Gastroesophageal sphincter (tissue), 4 donors: ENCODE measurements around the gene MRE11. TPM values are rescaled to one million over a fixed set of nuclear protein-coding genes. Genes with fewer than 3 reads are reported as not detected.

Experiments
- ATAC-seq: fragments of 150-250 bp; one replicate; pipeline ENCODE4 v1.9.1; 2016; ENCODE audit warnings: mild to moderate bottlenecking, moderate library complexity
- H3K27ac ChIP-seq, 4 donors: fragments of 200-600 bp; sonication (generic) in 3 of 4; 1 replicate in 3 of 4; 2 replicates in 1 of 4; pipeline ENCODE4 v1.5.1; 2016 to 2019
- H3K27me3 ChIP-seq: fragments of 200-600 bp; sonication (generic); one replicate; pipeline ENCODE4 v1.5.1; 2019
- H3K36me3 ChIP-seq, 2 donors: fragments of 200-600 bp; sonication (generic); one replicate each; pipeline ENCODE4 v1.5.1; 2019; ENCODE audit warnings: control low read depth in 1 of 2
- H3K4me1 ChIP-seq, 3 donors: fragments of 200-600 bp; sonication (generic); 1 replicate in 2 of 3; 2 replicates in 1 of 3; pipeline ENCODE4 v1.5.1; 2016 to 2019; ENCODE audit warnings: control low read depth in 2 of 3
- H3K4me3 ChIP-seq, 2 donors: fragments of 200-600 bp; sonication (generic); one replicate each; pipeline ENCODE4 v1.5.1; 2019; ENCODE audit warnings: mild to moderate bottlenecking in 1 of 2, moderate library complexity in 1 of 2
- H3K9me3 ChIP-seq, 3 donors: fragments of 200-600 bp; sonication (generic); one replicate each; pipeline ENCODE4 v1.5.1; 2017 to 2019; ENCODE audit warnings: control low read depth in 2 of 3
- CTCF ChIP-seq, 4 experiments: fragments of 200-600 bp in 2 of 4; fragments of 450-650 bp in 2 of 4; sonication (generic) in 1 of 4; IDR thresholded peaks; one replicate each; pipeline ENCODE4 v1.5.1; 2017 to 2019; ENCODE audit warnings: antibody characterized with exemption in 4 of 4, mild to moderate bottlenecking in 2 of 4, moderate library complexity in 2 of 4
- EP300 ChIP-seq: sonication (generic); formaldehyde crosslinking; IDR thresholded peaks from one replicate; pipeline ENCODE4 v1.6.1; 2017; ENCODE audit warnings: antibody characterized with exemption, mild to moderate bottlenecking
- POLR2A ChIP-seq, 2 donors: fragments of 450-650 bp; IDR thresholded peaks; one replicate each; pipeline ENCODE4 v1.6.1; 2017; ENCODE audit warnings: antibody characterized with exemption in 2 of 2, mild to moderate bottlenecking in 2 of 2, moderate library complexity in 1 of 2
- POLR2AphosphoS5 ChIP-seq: sonication (generic); formaldehyde crosslinking; IDR thresholded peaks from one replicate; pipeline ENCODE4 v1.6.1; 2017; ENCODE audit warnings: antibody characterized with exemption
- WGBS, 2 donors: methylation state at CpG; one replicate each; pipeline ENCODE4 v1.1.5; 2018; ENCODE audit warnings: low coverage in 1 of 2; 5-methylcytosine and 5-hydroxymethylcytosine counted together
- total RNA-seq, 4 donors: library from RNA; depleted of rRNA; stranded (reverse); fragments of >200 nt; gene quantifications; one replicate each; pipeline ENCODE4 v1.1.0, GENCODE V29; 2016

The MRE11 gene
- total RNA-seq, 4 donors from 2014 or later: 13.8 to 15.9 (median 14.5) TPM

GRCh38 chr11:94519478-94520084 is 25.9 kb upstream of the MRE11 start:
- no peaks in the 10 kb centered on the region for H3K4me1 ChIP-seq
- ATAC-seq: no peak
- 6 to 20% methylated on average over 5 of the region's 5 CpGs for WGBS, 2 donors
- no peaks in the 10 kb centered on the region for H3K9me3 ChIP-seq
- H3K27ac ChIP-seq: no peak overlapping the region
- H3K36me3 ChIP-seq: no peaks in the 10 kb centered on the region
- no peak overlapping the region for H3K4me3 ChIP-seq
- H3K27me3 ChIP-seq: peaks cover 5% of the 10 kb centered on the region
- TF ChIP-seq POLR2AphosphoS5 (no peak), CTCF (IDR thresholded peaks at IDR 0.05) (peak; percentile 64 to 72 (median 67)), EP300 (no peak)

- no peak overlapping the region for H3K4me3 ChIP-seq
- peaks cover 5% of the 10 kb centered on the region for H3K27me3 ChIP-seq
- no peak for ATAC-seq
- no peaks in the 10 kb centered on the region for H3K4me1 ChIP-seq
- WGBS, 2 donors: 57 to 72% methylated on average over 4 of the region's 4 CpGs
- TF ChIP-seq CTCF (IDR thresholded peaks at IDR 0.05) (no peak), POLR2A (IDR thresholded peaks at IDR 0.05) (no peak), EP300 (no peak), POLR2AphosphoS5 (no peak)
- H3K27ac ChIP-seq: no peak overlapping the region
- no peaks in the 10 kb centered on the region for H3K9me3 ChIP-seq
- no peaks in the 10 kb centered on the region for H3K36me3 ChIP-seq
Measured at GRCh38 chr11:94518300-94518699, 24.7 kb upstream of the MRE11 start.

- peaks cover 5% of the 10 kb centered on the region for H3K27me3 ChIP-seq
- no peak overlapping the region for H3K27ac ChIP-seq
- H3K9me3 ChIP-seq: no peaks in the 10 kb centered on the region
- TF ChIP-seq POLR2A (IDR thresholded peaks at IDR 0.05): no peak
- TF ChIP-seq CTCF (IDR thresholded peaks at IDR 0.05): no peak
- TF ChIP-seq EP300: no peak
- no peak for TF ChIP-seq POLR2AphosphoS5
- WGBS, 2 donors: 21 to 100% methylated on average over 1 of the region's 1 CpG
- H3K4me3 ChIP-seq: no peak overlapping the region
- no peaks in the 10 kb centered on the region for H3K36me3 ChIP-seq
- H3K4me1 ChIP-seq: peaks cover 0 to 12% (median 0%) of the 10 kb centered on the region in 3 donors
- no peak for ATAC-seq
Measured at GRCh38 chr11:94516725-94517124, 23.1 kb upstream of the MRE11 start.

- Histone ChIP-seq H3K4me1 (peaks cover 0 to 12% (median 0%) of the 10 kb centered on the region in 3 donors), H3K27me3 (peaks cover 5% of the 10 kb centered on the region), H3K27ac (no peak overlapping the region), H3K9me3 (no peaks in the 10 kb centered on the region), H3K4me3 (no peak overlapping the region), H3K36me3 (no peaks in the 10 kb centered on the region)
- ATAC-seq: no peak
- WGBS, 2 donors: 77 to 100% methylated on average over 1 to 2 of the region's 2 CpGs
- no peak for TF ChIP-seq POLR2AphosphoS5
- no peak for TF ChIP-seq EP300
- no peak for TF ChIP-seq POLR2A (IDR thresholded peaks at IDR 0.05)
- TF ChIP-seq CTCF (IDR thresholded peaks at IDR 0.05): no peak
Measured at GRCh38 chr11:94515398-94515797, 21.8 kb upstream of the MRE11 start.

GRCh38 chr11:94513091-94513490 is 19.4 kb upstream of the MRE11 start:
- Histone ChIP-seq H3K4me1 (peaks cover 0 to 12% (median 0%) of the 10 kb centered on the region in 3 donors), H3K27me3 (peaks cover 5% of the 10 kb centered on the region), H3K9me3 (no peaks in the 10 kb centered on the region), H3K36me3 (no peaks in the 10 kb centered on the region), H3K4me3 (no peak overlapping the region), H3K27ac (no peak overlapping the region)
- no peak for ATAC-seq
- TF ChIP-seq CTCF (IDR thresholded peaks at IDR 0.05) (no peak), POLR2AphosphoS5 (no peak), EP300 (no peak), POLR2A (IDR thresholded peaks at IDR 0.05) (no peak)
- 63 to 84% methylated on average over 2 of the region's 2 CpGs for WGBS, 2 donors
